Peyer's patch (tissue), 4 donors: Measurements from ENCODE around the gene EME2. TPM values are rescaled to one million over a fixed set of nuclear protein-coding genes. Genes with fewer than 3 reads are reported as not detected.
A peak's percentile ranks its signal among the peaks of the same experiment; 100 is the strongest.

Experiments used
- DNase-seq, 3 donors: peaks; one replicate each; pipeline ENCODE4 v3.0.0-alpha.2; 2017 to 2019
- H3K27ac ChIP-seq, 4 donors: fragments of 200-600 bp; sonication (generic); one replicate each; pipeline ENCODE4 v1.5.1; 2016 to 2019
- H3K27me3 ChIP-seq, 2 donors: fragments of 200-600 bp; sonication (generic); one replicate each; pipeline ENCODE4 v1.5.1; 2019
- H3K36me3 ChIP-seq, 3 donors: fragments of 200-600 bp; sonication (generic); one replicate each; pipeline ENCODE4 v1.5.1; 2016 to 2019
- H3K4me1 ChIP-seq, 4 donors: fragments of 200-600 bp; sonication (generic); one replicate each; pipeline ENCODE4 v1.5.1; 2016 to 2019
- H3K4me3 ChIP-seq, 4 donors: fragments of 200-600 bp; sonication (generic); 1 replicate in 3 of 4; 2 replicates in 1 of 4; pipeline ENCODE4 v1.5.1; 2016 to 2019; ENCODE audit warnings: mild to moderate bottlenecking in 1 of 4
- H3K9me3 ChIP-seq, 4 donors: fragments of 200-600 bp; sonication (generic); one replicate each; pipeline ENCODE4 v1.5.1; 2016 to 2019; ENCODE audit warnings: mild to moderate bottlenecking in 1 of 4
- POLR2A ChIP-seq, 2 donors: fragments of 450-650 bp; IDR thresholded peaks; one replicate each; pipeline ENCODE4 v1.5.1; 2017; ENCODE audit warnings: antibody characterized with exemption in 2 of 2, mild to moderate bottlenecking in 2 of 2, moderate library complexity in 2 of 2
- total RNA-seq, 4 donors: library from RNA; depleted of rRNA; stranded (reverse); fragments of >200 nt; gene quantifications; one replicate each; pipeline ENCODE4 v1.1.0, GENCODE V29; 2016
- TF ChIP-seq, protein P1 (sequence below), 6 experiments: fragments of 450-650 bp in 4 of 6; fragments of 200-600 bp in 2 of 6; sonication (generic) in 1 of 6; IDR thresholded peaks; one replicate each; pipeline ENCODE4 v1.5.1; 2017 to 2019; ENCODE audit warnings: antibody characterized with exemption in 6 of 6, mild to moderate bottlenecking in 3 of 6, moderate library complexity in 1 of 6

The EME2 gene, protein sequence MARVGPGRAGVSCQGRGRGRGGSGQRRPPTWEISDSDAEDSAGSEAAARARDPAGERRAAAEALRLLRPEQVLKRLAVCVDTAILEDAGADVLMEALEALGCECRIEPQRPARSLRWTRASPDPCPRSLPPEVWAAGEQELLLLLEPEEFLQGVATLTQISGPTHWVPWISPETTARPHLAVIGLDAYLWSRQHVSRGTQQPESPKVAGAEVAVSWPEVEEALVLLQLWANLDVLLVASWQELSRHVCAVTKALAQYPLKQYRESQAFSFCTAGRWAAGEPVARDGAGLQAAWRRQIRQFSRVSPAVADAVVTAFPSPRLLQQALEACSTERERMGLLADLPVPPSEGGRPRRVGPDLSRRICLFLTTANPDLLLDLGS
- 10 to 100 TPM; 54.6 to 99.9 (median 67.0) TPM for total RNA-seq

DNA sequence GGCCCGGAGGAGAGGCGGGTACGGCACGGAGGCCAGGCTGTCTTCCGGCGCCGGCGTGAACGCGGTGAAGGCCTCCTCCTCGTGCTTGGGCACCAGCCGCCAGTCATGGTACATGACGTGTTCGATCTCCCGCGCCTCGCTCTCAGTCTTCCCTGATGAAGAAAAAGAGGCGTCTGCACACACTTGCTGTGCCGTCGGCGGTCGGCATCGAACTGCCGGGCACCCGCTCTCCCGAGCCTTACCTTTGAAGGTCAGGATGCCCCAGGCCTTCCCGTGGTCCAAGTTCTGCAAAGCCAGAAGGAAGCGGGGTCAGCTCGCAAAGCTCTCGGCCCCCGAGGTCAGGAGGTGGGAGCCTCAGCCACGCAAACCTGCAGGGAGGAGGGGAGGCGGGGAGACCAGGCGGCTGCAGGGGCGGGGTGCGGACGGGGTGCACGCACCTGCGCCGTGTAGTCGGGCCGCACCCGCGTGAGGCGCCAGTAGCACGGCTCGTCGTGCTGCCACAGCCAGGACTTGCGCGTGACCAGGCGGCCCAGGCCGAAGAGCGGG, at the start of gene EME2:
Gene EME2 (plus strand): TSS at position 449 of the 546 bp plus-strand sequence. CDS start 418 bp downstream, outside the sequence.
- Histone ChIP-seq H3K27me3 (no peaks in the 10 kb centered on the region), H3K4me1 (peaks cover 0 to 34% (median 19%) of the 10 kb centered on the region in 4 donors), H3K4me3 (peak within 1 kb of the TSS; percentile 79 to 99 (median 86)), H3K27ac (peak within 1 kb of the TSS; percentile 86 to 99 (median 91)), H3K36me3 (peaks cover 0 to 48% (median 0%) of the 10 kb centered on the region in 3 donors), H3K9me3 (no peaks in the 10 kb centered on the region)
- DNase-seq, result peak; percentile 33 to 77 (median 62)
- no peak for TF ChIP-seq POLR2A (IDR thresholded peaks at IDR 0.05)
- TF ChIP-seq, protein P1, sequence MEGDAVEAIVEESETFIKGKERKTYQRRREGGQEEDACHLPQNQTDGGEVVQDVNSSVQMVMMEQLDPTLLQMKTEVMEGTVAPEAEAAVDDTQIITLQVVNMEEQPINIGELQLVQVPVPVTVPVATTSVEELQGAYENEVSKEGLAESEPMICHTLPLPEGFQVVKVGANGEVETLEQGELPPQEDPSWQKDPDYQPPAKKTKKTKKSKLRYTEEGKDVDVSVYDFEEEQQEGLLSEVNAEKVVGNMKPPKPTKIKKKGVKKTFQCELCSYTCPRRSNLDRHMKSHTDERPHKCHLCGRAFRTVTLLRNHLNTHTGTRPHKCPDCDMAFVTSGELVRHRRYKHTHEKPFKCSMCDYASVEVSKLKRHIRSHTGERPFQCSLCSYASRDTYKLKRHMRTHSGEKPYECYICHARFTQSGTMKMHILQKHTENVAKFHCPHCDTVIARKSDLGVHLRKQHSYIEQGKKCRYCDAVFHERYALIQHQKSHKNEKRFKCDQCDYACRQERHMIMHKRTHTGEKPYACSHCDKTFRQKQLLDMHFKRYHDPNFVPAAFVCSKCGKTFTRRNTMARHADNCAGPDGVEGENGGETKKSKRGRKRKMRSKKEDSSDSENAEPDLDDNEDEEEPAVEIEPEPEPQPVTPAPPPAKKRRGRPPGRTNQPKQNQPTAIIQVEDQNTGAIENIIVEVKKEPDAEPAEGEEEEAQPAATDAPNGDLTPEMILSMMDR (IDR thresholded peaks at IDR 0.05), result no peak

DNA sequence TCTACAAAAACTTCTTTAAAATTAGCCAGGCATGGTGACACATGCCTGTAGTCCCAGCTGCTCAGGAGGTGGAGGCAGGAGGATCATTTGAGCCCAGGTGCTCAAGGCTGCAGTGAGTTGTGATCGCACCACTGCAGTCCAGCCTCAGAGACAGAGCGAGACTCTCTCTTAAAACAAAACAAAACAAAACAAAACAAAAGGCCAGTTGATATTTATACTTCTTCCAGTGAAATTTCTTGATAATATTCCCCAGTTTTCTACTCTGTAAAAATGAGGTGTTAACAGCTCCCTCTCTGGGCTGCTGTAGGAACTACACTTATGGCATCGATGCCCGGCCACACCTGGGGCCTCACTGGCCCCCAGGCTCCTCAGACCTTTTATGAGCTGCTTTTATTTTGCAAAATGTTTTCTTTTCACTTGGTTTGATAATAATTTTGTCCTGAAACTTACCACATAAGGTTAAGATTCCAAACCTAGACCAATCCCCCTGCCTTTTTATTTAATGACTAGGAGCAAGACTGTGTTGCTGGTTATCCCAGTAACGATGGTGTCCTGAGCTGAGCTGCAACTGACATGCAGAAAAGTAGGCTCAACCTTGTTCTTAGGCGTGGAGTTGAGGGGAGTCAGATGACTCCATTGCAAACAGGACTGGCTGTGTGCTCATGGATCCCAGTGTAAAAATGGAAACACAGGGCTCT, 49.0 kb upstream of the EME2 start:
- H3K27me3 ChIP-seq, result no peaks in the 10 kb centered on the region
- DNase-seq, result peak in 2 of 3 donors; percentile 58 to 72
- peaks cover 3 to 34% (median 20%) of the 10 kb centered on the region in 4 donors for H3K4me1 ChIP-seq
- TF ChIP-seq POLR2A (IDR thresholded peaks at IDR 0.05), result no peak
- TF ChIP-seq, protein P1 (IDR thresholded peaks at IDR 0.05), result peak; percentile 61 to 82 (median 68)
- H3K36me3 ChIP-seq, result peaks cover 0 to 37% (median 0%) of the 10 kb centered on the region in 3 donors
- no peak overlapping the region for H3K4me3 ChIP-seq
- no peaks in the 10 kb centered on the region for H3K9me3 ChIP-seq
- H3K27ac ChIP-seq, result peak overlapping the region in 2 of 4 donors; percentile 52 to 60

DNA sequence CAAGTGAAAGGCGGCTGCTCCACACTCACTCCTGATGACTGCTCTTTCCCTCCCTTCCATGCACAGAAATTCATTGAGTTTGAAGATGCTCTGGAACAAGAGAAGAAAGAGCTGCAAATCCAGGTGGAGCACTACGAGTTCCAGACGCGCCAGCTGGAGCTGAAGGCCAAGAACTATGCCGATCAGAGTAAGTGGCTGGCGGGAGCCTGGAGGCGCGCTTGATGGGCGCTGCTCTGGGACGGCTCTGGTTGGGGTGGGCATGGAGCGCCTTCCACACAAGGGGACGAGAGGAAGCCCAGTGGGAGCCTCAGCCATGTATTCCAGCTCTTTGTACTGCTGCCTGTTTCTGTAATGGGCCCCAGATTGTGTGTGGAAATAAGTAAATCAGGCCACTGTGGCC, 48.1 kb upstream of the EME2 start:
- H3K36me3 ChIP-seq, result peaks cover 0 to 46% (median 0%) of the 10 kb centered on the region in 3 donors
- TF ChIP-seq POLR2A (IDR thresholded peaks at IDR 0.05), result no peak
- TF ChIP-seq, protein P1 (IDR thresholded peaks at IDR 0.05), result no peak

DNA sequence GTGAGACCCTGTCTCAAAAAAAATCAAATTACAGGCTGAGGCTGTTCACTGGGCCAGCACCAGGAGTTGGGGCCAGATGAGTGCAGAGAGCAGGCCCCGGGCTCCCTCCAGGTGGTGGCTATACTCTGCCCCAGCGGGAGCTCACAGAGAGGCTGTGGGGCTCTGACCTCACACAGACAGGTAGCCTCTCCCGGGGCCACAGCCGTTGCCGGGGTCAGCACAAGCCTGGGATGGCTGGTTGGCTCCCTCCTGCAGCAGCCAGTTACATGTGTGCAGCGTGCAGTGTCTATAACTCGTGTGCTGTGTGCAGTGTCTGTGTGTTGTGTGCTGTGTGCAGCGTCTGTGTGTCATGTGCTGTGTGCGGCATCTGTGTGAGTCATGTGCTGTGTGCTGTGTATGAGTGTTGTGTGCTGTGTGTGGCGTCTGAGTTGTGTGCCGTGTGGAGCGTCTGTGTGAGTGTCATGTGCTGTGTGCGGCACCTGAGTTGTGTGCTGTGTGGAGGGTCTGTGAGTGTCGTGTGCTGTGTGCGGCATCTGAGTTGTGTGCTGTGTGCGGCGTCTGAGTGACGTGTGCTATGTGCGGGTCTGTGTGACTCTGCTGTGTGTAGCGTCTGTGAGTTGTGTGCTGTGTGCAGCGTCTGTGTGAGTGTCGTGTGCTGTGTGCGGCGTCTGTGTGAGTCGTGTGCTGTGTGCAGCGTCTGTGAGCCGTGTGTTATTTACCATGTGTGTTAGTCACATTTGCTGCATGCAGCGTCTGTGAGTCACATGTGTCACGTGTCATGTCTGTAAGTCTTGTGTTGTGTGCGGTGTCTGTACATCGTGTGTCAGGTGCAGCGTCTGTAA, 45.7 kb upstream of the EME2 start:
- DNase-seq, result no peak
- H3K4me1 ChIP-seq, result peaks cover 3 to 24% (median 14%) of the 10 kb centered on the region in 4 donors
- H3K27ac ChIP-seq, result no peak overlapping the region
- H3K27me3 ChIP-seq, result no peaks in the 10 kb centered on the region
- TF ChIP-seq, protein P1 (IDR thresholded peaks at IDR 0.05), result no peak
- no peak for TF ChIP-seq POLR2A (IDR thresholded peaks at IDR 0.05)
- H3K4me3 ChIP-seq, result no peak overlapping the region
- no peaks in the 10 kb centered on the region for H3K9me3 ChIP-seq
- H3K36me3 ChIP-seq, result peaks cover 0 to 68% (median 0%) of the 10 kb centered on the region in 3 donors

More for the DNA sequence above, 48.1 kb upstream of the EME2 start:
- Histone ChIP-seq H3K4me3 (no peak overlapping the region), H3K27me3 (no peaks in the 10 kb centered on the region), H3K9me3 (no peaks in the 10 kb centered on the region), H3K4me1 (peaks cover 3 to 34% (median 17%) of the 10 kb centered on the region in 4 donors), H3K27ac (no peak overlapping the region)
- DNase-seq, result no peak
